ENCODE results near the gene CNNM4.

DNA sequence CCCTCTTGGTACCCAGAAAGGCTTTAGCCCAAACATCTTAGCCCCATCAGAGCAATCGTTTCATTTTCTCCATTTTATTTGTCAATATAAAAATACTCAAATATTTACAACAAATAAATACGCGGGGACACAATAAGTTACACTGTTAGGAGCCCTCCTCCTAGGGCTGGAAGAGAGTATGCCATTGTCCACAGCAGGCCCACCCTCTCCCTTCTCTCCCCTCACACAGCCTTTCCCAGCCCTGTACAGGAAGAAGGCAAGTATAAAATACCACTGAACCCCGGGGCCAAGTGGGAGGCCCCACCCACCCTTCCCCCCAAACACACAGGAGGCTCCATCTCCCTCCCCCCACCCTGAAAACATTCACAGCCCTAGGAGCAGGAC lies 99.0 kb downstream of the CNNM4 start:
- TF ChIP-seq, protein P1, sequence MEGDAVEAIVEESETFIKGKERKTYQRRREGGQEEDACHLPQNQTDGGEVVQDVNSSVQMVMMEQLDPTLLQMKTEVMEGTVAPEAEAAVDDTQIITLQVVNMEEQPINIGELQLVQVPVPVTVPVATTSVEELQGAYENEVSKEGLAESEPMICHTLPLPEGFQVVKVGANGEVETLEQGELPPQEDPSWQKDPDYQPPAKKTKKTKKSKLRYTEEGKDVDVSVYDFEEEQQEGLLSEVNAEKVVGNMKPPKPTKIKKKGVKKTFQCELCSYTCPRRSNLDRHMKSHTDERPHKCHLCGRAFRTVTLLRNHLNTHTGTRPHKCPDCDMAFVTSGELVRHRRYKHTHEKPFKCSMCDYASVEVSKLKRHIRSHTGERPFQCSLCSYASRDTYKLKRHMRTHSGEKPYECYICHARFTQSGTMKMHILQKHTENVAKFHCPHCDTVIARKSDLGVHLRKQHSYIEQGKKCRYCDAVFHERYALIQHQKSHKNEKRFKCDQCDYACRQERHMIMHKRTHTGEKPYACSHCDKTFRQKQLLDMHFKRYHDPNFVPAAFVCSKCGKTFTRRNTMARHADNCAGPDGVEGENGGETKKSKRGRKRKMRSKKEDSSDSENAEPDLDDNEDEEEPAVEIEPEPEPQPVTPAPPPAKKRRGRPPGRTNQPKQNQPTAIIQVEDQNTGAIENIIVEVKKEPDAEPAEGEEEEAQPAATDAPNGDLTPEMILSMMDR (conservative IDR thresholded peaks at IDR 0.05 in 1 of 2, IDR thresholded peaks at IDR 0.05 in 1 of 2; ENCODE audit: extremely low read depth in 1 of 2, insufficient read depth in 1 of 2, low read depth in 1 of 2, low read length in 2 of 2): no peak
- TF ChIP-seq EZH2 (IDR thresholded peaks at IDR 0.05; ENCODE audit: borderline replicate concordance, low read length): no peak

Data from mammary epithelial cell (primary cell).